ENCODE data around the gene COL4A2. TPM values are rescaled to one million over a fixed set of nuclear protein-coding genes. Genes with fewer than 3 reads are reported as not detected.

Gene COL4A2
- polyA plus RNA-seq, 3 donors: 465 to 580 (median 554) TPM

- no peak for DNase-seq
Measured at GRCh38 chr13:110413676-110414040, 106.6 kb downstream of the COL4A2 start.

GRCh38 chr13:110414283-110414682 lies 107.2 kb downstream of the COL4A2 start:
- no peak for DNase-seq

- DNase-seq: no peak
Measured at GRCh38 chr13:110414931-110415330, 107.8 kb downstream of the COL4A2 start.

GRCh38 chr13:110415669-110416068 lies 108.6 kb downstream of the COL4A2 start:
- no peak for DNase-seq

- no peak for DNase-seq
Measured at GRCh38 chr13:110416131-110417025, 109.3 kb downstream of the COL4A2 start.

- DNase-seq: no peak
Measured at GRCh38 chr13:110418944-110419343, 111.9 kb downstream of the COL4A2 start.

GRCh38 chr13:110419381-110419791 lies 112.3 kb downstream of the COL4A2 start:
- no peak for DNase-seq

- DNase-seq: no peak
Measured at GRCh38 chr13:110419946-110420345, 112.9 kb downstream of the COL4A2 start.

- no peak for DNase-seq
Measured at GRCh38 chr13:110420626-110421025, 113.5 kb downstream of the COL4A2 start.

GRCh38 chr13:110421061-110421460 lies 114.0 kb downstream of the COL4A2 start:
- no peak for DNase-seq

GRCh38 chr13:110421696-110422385 lies 114.8 kb downstream of the COL4A2 start:
- DNase-seq: no peak

GRCh38 chr13:110422913-110423688 lies 116.0 kb downstream of the COL4A2 start:
- DNase-seq: no peak

- no peak for DNase-seq
Measured at GRCh38 chr13:110423689-110424302, 116.7 kb downstream of the COL4A2 start.

GRCh38 chr13:110424569-110425443 lies 117.7 kb downstream of the COL4A2 start:
- DNase-seq: no peak

- DNase-seq: no peak
Measured at GRCh38 chr13:110425444-110425780, 118.3 kb downstream of the COL4A2 start.

GRCh38 chr13:110426735-110427134 lies 119.7 kb downstream of the COL4A2 start:
- DNase-seq: no peak

GRCh38 chr13:110428313-110428712 lies 121.2 kb downstream of the COL4A2 start:
- DNase-seq: no peak

GRCh38 chr13:110430391-110431336 lies 123.6 kb downstream of the COL4A2 start:
- no peak for DNase-seq

GRCh38 chr13:110431425-110432294 lies 124.6 kb downstream of the COL4A2 start:
- no peak for DNase-seq

All from renal pelvis (tissue), 4 donors.